H1 (cell line): ENCODE results near the gene RFX2. TPM values are rescaled to one million over a fixed set of nuclear protein-coding genes. Genes with fewer than 3 reads are reported as not detected.

Experiments
- CTCF ChIA-PET: fragments of 300-600 bp; sonication (Branson Sonifier 250); formaldehyde crosslinking; loops from one replicate; lab custom pipeline; 2021; ENCODE audit not compliant: partially characterized antibody; lab: Charles Lee
- POLR2A ChIA-PET: fragments of 300-600 bp; sonication (Branson Sonifier 250); formaldehyde crosslinking; loops from one replicate; lab custom pipeline; 2021; ENCODE audit warnings: inconsistent platforms; ENCODE audit not compliant: partially characterized antibody; lab: Charles Lee
- DNase-seq, 2 experiments: peaks; one replicate each; pipeline versions ENCODE4 v3.0.0 to v3.0.0-alpha.2; 2010 to 2022; ENCODE audit warnings: low spot score in 2 of 2, low read depth in 1 of 2, mixed read lengths in 1 of 2
- FAIRE-seq: peaks from 2 replicates; lab custom pipeline; 2011; peaks lifted over from hg19 to GRCh38; lab: Jason Lieb, UNC
- H2AFZ ChIP-seq: 2 replicates; pipeline ENCODE4 v1.8.1; 2012; ENCODE audit warnings: low read length, inconsistent platforms
- H2AK5ac ChIP-seq: 2 replicates; pipeline ENCODE4 v1.6.1; 2013; ENCODE audit warnings: low read depth, low read length
- H2BK120ac ChIP-seq: replicated peaks from 2 replicates; pipeline ENCODE3; 2013; ENCODE audit warnings: low read depth, low read length, inconsistent platforms
- H2BK12ac ChIP-seq: 2 replicates; pipeline ENCODE4 v1.6.1; 2013; ENCODE audit warnings: low read depth, low read length
- H2BK15ac ChIP-seq: 2 replicates; pipeline ENCODE4 v1.6.1; 2013; ENCODE audit warnings: low read length
- H2BK20ac ChIP-seq: 2 replicates; pipeline ENCODE4 v1.6.1; 2013; ENCODE audit warnings: low read length
- H2BK5ac ChIP-seq: 2 replicates; pipeline ENCODE4 v1.6.1; 2013; ENCODE audit warnings: low read depth, low read length
- H3K14ac ChIP-seq: 2 replicates; pipeline ENCODE4 v1.6.1; 2013; ENCODE audit warnings: inconsistent platforms; ENCODE audit not compliant: insufficient read length
- H3K18ac ChIP-seq: 2 replicates; pipeline ENCODE4 v1.6.1; 2013; ENCODE audit warnings: low read length; ENCODE audit errors: extremely low read depth
- H3K23ac ChIP-seq: 2 replicates; pipeline ENCODE4 v1.6.1; 2013; ENCODE audit warnings: inconsistent platforms; ENCODE audit not compliant: insufficient read length
- H3K23me2 ChIP-seq: 2 replicates; pipeline ENCODE4 v1.6.1; 2013; ENCODE audit warnings: low read depth, low read length
- H3K27ac ChIP-seq: 2 replicates; pipeline ENCODE4 v1.6.1; 2011; ENCODE audit warnings: low read depth, low read length, inconsistent platforms
- H3K27me3 ChIP-seq, 4 experiments: replicated peaks in 1 of 4; 1 replicate in 1 of 4; 2 replicates in 3 of 4; pipeline versions ENCODE4 v1.6.1 to v1.8.1; 2011 to 2013; ENCODE audit warnings: low read length in 3 of 4, mild to moderate bottlenecking in 3 of 4, inconsistent platforms in 2 of 4, mixed read lengths in 2 of 4, moderate library complexity in 1 of 4; ENCODE audit not compliant: control insufficient read depth in 3 of 4, insufficient read depth in 3 of 4; ENCODE audit errors: extremely low read depth in 1 of 4
- H3K36me3 ChIP-seq, 4 experiments: 2 replicates each; pipeline versions ENCODE4 v1.6.1 to v1.8.1; 2011 to 2013; ENCODE audit warnings: mild to moderate bottlenecking in 4 of 4, low read length in 3 of 4, moderate library complexity in 2 of 4, control low read depth in 1 of 4, inconsistent platforms in 1 of 4; ENCODE audit not compliant: insufficient read depth in 4 of 4, control insufficient read depth in 2 of 4
- H3K4ac ChIP-seq: replicated peaks from 2 replicates; pipeline ENCODE3; 2013; ENCODE audit warnings: low read length, low read depth, mixed read lengths, inconsistent platforms; ENCODE audit not compliant: insufficient read length
- H3K4me1 ChIP-seq, 4 experiments: replicated peaks in 1 of 4; 1 replicate in 1 of 4; 2 replicates in 3 of 4; pipeline versions ENCODE4 v1.6.1 to v1.8.1; 2011 to 2013; ENCODE audit warnings: low read length in 3 of 4, inconsistent platforms in 2 of 4, mixed read lengths in 1 of 4; ENCODE audit not compliant: insufficient read depth in 4 of 4, control insufficient read depth in 3 of 4
- H3K4me2 ChIP-seq, 2 experiments: 2 replicates each; pipeline versions ENCODE4 v1.6.1 to v1.8.1; 2011 to 2013; ENCODE audit warnings: low read depth in 2 of 2, low read length in 2 of 2, control low read depth in 1 of 2, inconsistent platforms in 1 of 2, mild to moderate bottlenecking in 1 of 2; ENCODE audit not compliant: insufficient read depth in 1 of 2
- H3K4me3 ChIP-seq, 4 experiments: fragments of 200-600, 300-600 bp in 1 of 4; sonication (generic), shearing (Covaris generic), sonication (Bioruptor Twin) in 1 of 4; 2 replicates each; pipeline versions ENCODE4 v1.5.1 to v1.8.1; 2011 to 2016; ENCODE audit warnings: low read length in 4 of 4, low read depth in 3 of 4, control low read depth in 2 of 4, inconsistent platforms in 2 of 4, mild to moderate bottlenecking in 2 of 4, mixed read lengths in 1 of 4, moderate library complexity in 1 of 4; ENCODE audit not compliant: insufficient read depth in 2 of 4; ENCODE audit errors: extremely low read depth in 1 of 4
- H3K56ac ChIP-seq: replicated peaks from 2 replicates; pipeline ENCODE3; 2013; ENCODE audit warnings: low read depth, mild to moderate bottlenecking, mixed read lengths, low read length, inconsistent platforms; ENCODE audit not compliant: insufficient read length
- H3K79me1 ChIP-seq: 2 replicates; pipeline ENCODE4 v1.6.1; 2013; ENCODE audit warnings: low read depth, low read length, control low read depth
- H3K79me2 ChIP-seq, 2 experiments: 2 replicates each; pipeline versions ENCODE4 v1.6.1 to v1.8.1; 2012 to 2013; ENCODE audit warnings: low read length in 2 of 2, mild to moderate bottlenecking in 2 of 2, inconsistent platforms in 1 of 2; ENCODE audit not compliant: insufficient read depth in 2 of 2, control insufficient read depth in 1 of 2
- H3K9ac ChIP-seq, 4 experiments: replicated peaks in 1 of 4; 1 replicate in 1 of 4; 2 replicates in 3 of 4; pipeline versions ENCODE4 v1.6.1 to v1.8.1; 2011 to 2013; ENCODE audit warnings: low read depth in 3 of 4, low read length in 3 of 4, control low read depth in 2 of 4, mild to moderate bottlenecking in 2 of 4, moderate library complexity in 2 of 4, inconsistent platforms in 1 of 4; ENCODE audit errors: extremely low read depth in 1 of 4
- H3K9me3 ChIP-seq, 2 experiments: 2 replicates each; pipeline versions ENCODE4 v1.6.1 to v1.8.1; 2012 to 2013; ENCODE audit warnings: mild to moderate bottlenecking in 2 of 2, moderate library complexity in 2 of 2, control low read depth in 1 of 2, inconsistent platforms in 1 of 2, low read depth in 1 of 2, low read length in 1 of 2, mixed read lengths in 1 of 2; ENCODE audit not compliant: insufficient read depth in 2 of 2
- H4K20me1 ChIP-seq, 2 experiments: replicated peaks in 1 of 2; 2 replicates each; pipeline versions ENCODE3 to v1.8.1; 2011 to 2013; ENCODE audit warnings: inconsistent platforms in 2 of 2, low read length in 2 of 2, mild to moderate bottlenecking in 1 of 2; ENCODE audit not compliant: insufficient read depth in 2 of 2, control insufficient read depth in 1 of 2
- H4K5ac ChIP-seq: 2 replicates; pipeline ENCODE4 v1.6.1; 2013; ENCODE audit warnings: low read length, low read depth, mixed read lengths, inconsistent platforms; ENCODE audit not compliant: insufficient read length
- H4K8ac ChIP-seq: 2 replicates; pipeline ENCODE4 v1.8.0; 2013; ENCODE audit warnings: mild to moderate bottlenecking, moderate library complexity, low read length, inconsistent platforms; ENCODE audit not compliant: insufficient read depth; ENCODE audit errors: extremely low read depth
- H4K91ac ChIP-seq: replicated peaks from 2 replicates; pipeline ENCODE3; 2013; ENCODE audit warnings: low read length, mixed read lengths, inconsistent platforms; ENCODE audit not compliant: insufficient read length
- BACH1 ChIP-seq: IDR thresholded peaks from 2 replicates; pipeline ENCODE4 v1.6.1; 2012; ENCODE audit warnings: low read length, improper control_type of control experiment
- BCL11A ChIP-seq, 2 experiments: IDR thresholded peaks; one replicate each; pipeline ENCODE4 v1.6.1; 2011; ENCODE audit warnings: low read depth in 2 of 2, low read length in 2 of 2, mild to moderate bottlenecking in 2 of 2
- CBX5 ChIP-seq: fragments of 300-800, 300-1000 bp; sonication (generic); IDR thresholded peaks from 2 replicates; pipeline ENCODE4 v1.7.1; 2016; ENCODE audit warnings: antibody characterized with exemption, low read length, low read depth
- EGR1 ChIP-seq: IDR thresholded peaks from 2 replicates; pipeline ENCODE4 v1.6.1; 2011; ENCODE audit warnings: low read depth, low read length, borderline replicate concordance
- GABPA ChIP-seq: IDR thresholded peaks from 2 replicates; pipeline ENCODE4 v1.6.1; 2011; ENCODE audit warnings: mild to moderate bottlenecking, low read length, moderate library complexity, borderline replicate concordance; ENCODE audit not compliant: insufficient read depth
- HDAC2 ChIP-seq, 2 experiments: fragments of 300-600 bp in 1 of 2; sonication (generic) in 1 of 2; IDR thresholded peaks; 2 replicates each; pipeline ENCODE4 v1.6.1; 2011 to 2012; ENCODE audit warnings: low read depth in 2 of 2, low read length in 2 of 2, mild to moderate bottlenecking in 2 of 2, moderate library complexity in 2 of 2, borderline replicate concordance in 1 of 2, inconsistent platforms in 1 of 2
- JUND ChIP-seq: IDR thresholded peaks from 2 replicates; pipeline ENCODE4 v1.6.1; 2011; ENCODE audit warnings: mild to moderate bottlenecking, improper control_type of control experiment, low read length
- RFX5 ChIP-seq: IDR thresholded peaks from 2 replicates; pipeline ENCODE4 v1.6.1; 2011; ENCODE audit warnings: low read depth, low read length, improper control_type of control experiment, borderline replicate concordance
- SIX5 ChIP-seq: IDR thresholded peaks from 2 replicates; pipeline ENCODE4 v1.6.1; 2011; ENCODE audit warnings: mild to moderate bottlenecking, low read depth, low read length
- ZNF274 ChIP-seq: IDR thresholded peaks from 2 replicates; pipeline ENCODE4 v1.7.0; 2012; ENCODE audit warnings: low read length, borderline replicate concordance; ENCODE audit errors: extremely low read depth
- polyA plus RNA-seq, 7 experiments: library from polyadenylated mRNA; depleted of rRNA in 3 of 7; stranded (reverse) in 5 of 7; unstranded in 2 of 7; fragments of >200 nt in 5 of 7; fragments of 200-250 nt in 2 of 7; gene quantifications; 1 replicate in 5 of 7; 2 replicates in 1 of 7; 4 replicates in 1 of 7; pipeline versions ENCODE4 v1.2.1 to v1.2.3, GENCODE V29; 2011 to 2013; ENCODE audit warnings: missing spikeins in 2 of 7, mixed read lengths in 2 of 7
- total RNA-seq: library from RNA; stranded (reverse); fragmentation: NEBNext Ultra II Directional; extraction: Animal tissue kit (Norgen Biotek cat#: 25700); gene quantifications from 2 replicates; pipeline ENCODE4 v1.2.1, GENCODE V29; 2021
- TF ChIP-seq, protein P1 (sequence below), 3 experiments: IDR thresholded peaks; 1 replicate in 2 of 3; 2 replicates in 1 of 3; pipeline versions ENCODE4 v1.5.1 to v1.6.1; 2011; ENCODE audit warnings: low read length in 3 of 3, mild to moderate bottlenecking in 3 of 3, inconsistent platforms in 2 of 3, low read depth in 1 of 3, moderate library complexity in 1 of 3; ENCODE audit not compliant: insufficient read depth in 1 of 3; ENCODE audit errors: control extremely low read depth in 1 of 3

Gene RFX2
- total and polyA plus RNA-seq, 2 of the 8 experiments (the other 6 are each of a cell fraction or from before 2014, with no cell fraction given): 4.8 to 5.3 TPM

- Histone ChIP-seq H3K4me2 (no peak overlapping the region), H2BK12ac (no peak overlapping the region), H2BK15ac (no peak overlapping the region), H4K20me1 (peaks cover 0 to 2% of the 10 kb centered on the region in 2 experiments), H3K4me3 (no peak overlapping the region), H3K4ac (no peak overlapping the region), H3K9ac (no peak overlapping the region), H2BK5ac (no peak overlapping the region), H3K27me3 (no peaks in the 10 kb centered on the region), H3K23me2 (peaks cover 4% of the 10 kb centered on the region; the same call in 1 of the 2 replicates), H3K56ac (no peak overlapping the region), H4K5ac (no peak overlapping the region), H4K8ac (no peak overlapping the region), H2BK120ac (no peak overlapping the region), H2AK5ac (peak overlapping the region; percentile 39; the same call in 1 of the 2 replicates), H2AFZ (no peak overlapping the region), H3K18ac (no peak overlapping the region), H2BK20ac (no peak overlapping the region), H3K9me3 (no peaks in the 10 kb centered on the region), H3K14ac (no peak overlapping the region), H3K23ac (no peak overlapping the region), H3K79me2 (no peaks in the 10 kb centered on the region), H3K36me3 (no peaks in the 10 kb centered on the region), H3K4me1 (peaks cover 3 to 6% (median 4%) of the 10 kb centered on the region in 4 experiments; a peak in 6 of 7 replicates), H4K91ac (no peak overlapping the region), H3K27ac (no peak overlapping the region), H3K79me1 (no peaks in the 10 kb centered on the region)
- POLR2A ChIA-PET: interaction anchor here (1.0 to 1.5 kb wide), 2 partner anchors 8 to 9 kb away, joined by 3 to 4 read pairs; no protein-coding TSS in a partner anchor
- CTCF ChIA-PET: interaction anchor here (1.2 kb wide), 1 partner anchor 22 kb away, joined by 5 read pairs; no protein-coding TSS in a partner anchor
- no peak for DNase-seq
- FAIRE-seq: no peak
- no peak for TF ChIP-seq CBX5
- TF ChIP-seq RFX5: no peak
- TF ChIP-seq JUND: no peak
- no peak for TF ChIP-seq GABPA
- TF ChIP-seq BACH1: no peak
- no peak for TF ChIP-seq BCL11A (IDR thresholded peaks at IDR 0.05; ENCODE audit: low read depth in 2 of 2, low read length in 2 of 2)
- TF ChIP-seq, protein P1, sequence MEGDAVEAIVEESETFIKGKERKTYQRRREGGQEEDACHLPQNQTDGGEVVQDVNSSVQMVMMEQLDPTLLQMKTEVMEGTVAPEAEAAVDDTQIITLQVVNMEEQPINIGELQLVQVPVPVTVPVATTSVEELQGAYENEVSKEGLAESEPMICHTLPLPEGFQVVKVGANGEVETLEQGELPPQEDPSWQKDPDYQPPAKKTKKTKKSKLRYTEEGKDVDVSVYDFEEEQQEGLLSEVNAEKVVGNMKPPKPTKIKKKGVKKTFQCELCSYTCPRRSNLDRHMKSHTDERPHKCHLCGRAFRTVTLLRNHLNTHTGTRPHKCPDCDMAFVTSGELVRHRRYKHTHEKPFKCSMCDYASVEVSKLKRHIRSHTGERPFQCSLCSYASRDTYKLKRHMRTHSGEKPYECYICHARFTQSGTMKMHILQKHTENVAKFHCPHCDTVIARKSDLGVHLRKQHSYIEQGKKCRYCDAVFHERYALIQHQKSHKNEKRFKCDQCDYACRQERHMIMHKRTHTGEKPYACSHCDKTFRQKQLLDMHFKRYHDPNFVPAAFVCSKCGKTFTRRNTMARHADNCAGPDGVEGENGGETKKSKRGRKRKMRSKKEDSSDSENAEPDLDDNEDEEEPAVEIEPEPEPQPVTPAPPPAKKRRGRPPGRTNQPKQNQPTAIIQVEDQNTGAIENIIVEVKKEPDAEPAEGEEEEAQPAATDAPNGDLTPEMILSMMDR (IDR thresholded peaks at IDR 0.05; ENCODE audit: control extremely low read depth in 1 of 3, insufficient read depth in 1 of 3, low read depth in 1 of 3, low read length in 3 of 3): no peak
- TF ChIP-seq EGR1: no peak
- TF ChIP-seq HDAC2 (IDR thresholded peaks at IDR 0.05; ENCODE audit: borderline replicate concordance in 1 of 2, low read depth in 2 of 2, low read length in 2 of 2): no peak
- TF ChIP-seq SIX5: no peak
- no peak for TF ChIP-seq ZNF274
These were observed 41.0 kb downstream of the RFX2 start for GRCh38 chr19:6069268-6069791.
